HS-27A (cell line): ENCODE measurements around the gene IMMP2L.
"Not testable (repeated sequence)": the region's sequence is repeated elsewhere in the genome, so short reads cannot be mapped to it uniquely, and the experiment has no call there.

Experiments
- DNase-seq: peaks from one replicate; pipeline ENCODE4 v3.0.0-alpha.2; 2012; ENCODE audit warnings: low read depth, missing footprints

Gene IMMP2L

DNA sequence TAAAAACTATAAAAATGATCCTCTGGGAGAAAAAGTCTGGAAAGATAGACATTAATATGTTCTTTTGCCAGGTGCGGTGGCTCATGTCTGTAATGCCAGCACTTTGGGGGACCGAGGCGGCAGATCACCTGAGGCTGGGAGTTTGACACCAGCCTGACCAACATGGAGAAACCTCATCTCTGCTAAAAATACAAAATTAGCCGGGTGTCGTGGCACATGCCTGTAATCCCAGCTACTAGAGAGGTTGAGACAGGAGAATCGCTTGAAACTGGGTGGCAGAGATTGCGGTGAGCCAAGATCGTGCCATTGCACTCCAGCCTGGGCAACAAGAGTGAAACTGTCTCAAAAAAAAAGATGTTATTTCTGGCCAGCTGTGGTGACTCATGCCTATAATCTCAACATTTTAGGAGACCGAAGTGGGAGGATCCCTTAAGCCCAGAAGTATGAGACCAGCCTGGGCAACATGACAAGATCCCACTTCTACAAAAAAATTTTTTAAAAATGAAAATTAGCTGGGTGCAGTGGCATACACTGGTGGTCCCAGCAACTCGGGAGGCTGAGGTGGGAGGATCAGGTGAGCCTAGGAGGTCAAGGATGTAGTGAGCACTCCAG is 573.3 kb downstream of the IMMP2L start:
- no peak for DNase-seq

DNA sequence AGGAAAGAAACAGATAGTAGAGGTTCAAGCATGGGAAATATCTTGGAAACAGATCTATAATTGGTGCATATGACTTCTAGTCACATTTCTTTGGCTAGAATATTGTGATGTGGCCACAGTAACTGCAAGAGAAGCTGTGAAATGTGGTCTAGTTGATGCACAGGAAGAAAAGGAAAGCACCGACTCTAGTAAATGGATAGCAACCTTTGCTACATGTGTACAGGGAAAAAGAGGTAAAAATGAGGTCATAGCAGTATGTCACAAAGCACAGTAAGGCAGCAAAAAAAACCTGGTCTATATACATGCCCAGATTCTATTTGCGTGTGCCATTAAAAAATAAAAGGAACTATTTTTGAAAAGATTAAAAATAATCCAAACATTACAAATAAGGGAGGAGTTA is 573.9 kb downstream of the IMMP2L start:
- DNase-seq = no peak

DNA sequence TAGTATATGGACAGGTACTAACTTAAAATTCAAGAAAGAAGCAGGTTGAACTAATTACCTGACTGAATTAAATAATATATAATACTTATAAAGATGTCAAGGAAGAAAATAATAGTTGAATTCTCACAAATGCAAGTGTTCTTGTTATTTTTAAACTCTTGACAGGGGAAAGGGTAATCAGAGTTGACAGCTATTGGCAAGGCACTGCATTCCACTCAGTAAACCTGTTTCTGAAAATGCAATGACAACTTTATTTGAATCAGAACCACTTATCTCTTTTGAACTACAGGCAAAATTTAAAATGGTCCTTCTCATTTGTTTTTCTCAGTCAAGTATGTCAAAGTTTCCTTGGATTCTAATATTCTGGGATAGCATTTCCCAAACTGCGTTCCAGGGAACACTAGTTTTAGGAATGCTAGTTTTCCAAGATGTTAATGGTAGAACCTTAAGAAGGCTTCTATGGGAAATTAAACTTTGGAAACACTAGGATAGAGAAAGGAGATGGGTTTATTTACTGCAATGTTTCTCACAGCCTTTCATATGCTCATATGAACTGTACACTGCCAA is 575.1 kb downstream of the IMMP2L start:
- DNase-seq = no peak

DNA sequence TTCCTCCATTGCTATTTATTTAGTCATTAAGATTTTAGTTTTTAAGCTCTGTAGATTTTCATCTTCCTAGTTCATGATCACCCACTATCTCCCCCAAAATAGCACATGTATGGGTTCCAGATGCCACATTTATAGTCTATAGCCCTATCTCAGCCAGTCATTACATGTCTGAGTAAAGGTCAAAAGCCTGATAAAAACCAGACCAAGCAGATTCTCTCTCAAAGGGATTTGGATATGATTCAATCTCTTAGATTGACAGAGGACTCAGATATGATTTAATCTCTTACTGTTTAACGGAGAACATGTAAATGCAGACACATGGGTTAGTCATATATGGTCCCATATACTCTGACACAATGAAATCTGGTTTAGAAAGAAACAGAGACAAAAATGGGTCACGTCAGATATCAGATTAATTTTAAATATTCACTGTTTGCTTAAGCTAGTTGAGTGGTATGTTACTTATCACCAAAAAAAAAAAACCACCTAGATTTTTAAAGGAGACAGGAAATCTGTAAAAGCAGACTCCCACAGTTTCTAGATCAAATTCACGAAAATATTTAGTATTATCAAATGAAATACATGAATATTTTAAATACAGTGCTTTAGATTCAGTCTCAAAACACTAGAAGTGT is 578.4 kb downstream of the IMMP2L start:
- DNase-seq = no peak

DNA sequence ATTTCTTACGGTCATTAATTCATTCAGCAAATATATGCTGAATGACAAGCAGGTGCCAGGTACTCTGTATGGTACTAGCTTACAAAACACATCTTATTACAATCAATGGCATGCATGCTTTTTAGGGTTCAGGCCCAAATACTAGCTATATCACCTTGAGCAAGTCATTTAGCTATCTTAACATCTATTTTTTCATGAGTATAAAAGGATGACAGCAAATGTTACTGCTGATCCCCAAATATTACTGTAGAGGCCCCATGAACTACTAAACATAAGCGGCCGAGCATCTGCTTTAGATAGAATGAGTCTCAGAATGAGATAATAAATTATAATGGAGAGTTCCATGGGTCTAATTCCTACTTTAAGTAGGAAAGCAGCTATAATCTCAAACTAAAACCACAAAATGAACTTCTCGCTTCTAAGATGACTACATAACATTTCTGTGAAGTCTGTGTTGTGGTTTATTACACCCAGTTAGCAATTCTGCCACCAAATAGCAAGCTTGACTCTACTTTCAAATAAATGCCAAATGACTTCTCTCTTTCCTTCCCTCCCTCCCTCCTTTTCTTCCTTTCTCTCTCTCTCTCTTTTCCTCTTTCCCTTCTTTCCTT is 585.1 kb downstream of the IMMP2L start:
- DNase-seq = no peak

DNA sequence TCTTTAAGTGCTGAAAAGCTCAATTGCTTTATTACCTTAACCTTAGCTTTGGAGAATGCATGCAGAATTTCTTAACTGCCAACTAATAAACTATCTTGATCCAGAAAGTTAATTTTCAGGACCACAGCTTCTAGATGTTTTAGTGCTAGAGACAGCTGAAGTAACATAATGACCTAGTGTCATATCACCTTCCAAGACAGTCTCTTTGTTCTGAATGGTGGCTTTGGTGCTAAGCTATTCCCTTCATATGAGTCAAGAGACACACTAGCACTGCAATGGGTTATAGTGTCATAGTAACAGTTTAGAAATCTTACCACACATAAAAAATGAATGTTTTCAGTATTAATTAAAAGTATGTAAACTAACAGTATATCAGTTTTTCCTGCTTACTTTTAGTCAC is 586.8 kb downstream of the IMMP2L start:
- no peak for DNase-seq

- no peak for DNase-seq
These were observed 587.9 kb downstream of the IMMP2L start for GRCh38 chr7:110974441-110974840.

DNA sequence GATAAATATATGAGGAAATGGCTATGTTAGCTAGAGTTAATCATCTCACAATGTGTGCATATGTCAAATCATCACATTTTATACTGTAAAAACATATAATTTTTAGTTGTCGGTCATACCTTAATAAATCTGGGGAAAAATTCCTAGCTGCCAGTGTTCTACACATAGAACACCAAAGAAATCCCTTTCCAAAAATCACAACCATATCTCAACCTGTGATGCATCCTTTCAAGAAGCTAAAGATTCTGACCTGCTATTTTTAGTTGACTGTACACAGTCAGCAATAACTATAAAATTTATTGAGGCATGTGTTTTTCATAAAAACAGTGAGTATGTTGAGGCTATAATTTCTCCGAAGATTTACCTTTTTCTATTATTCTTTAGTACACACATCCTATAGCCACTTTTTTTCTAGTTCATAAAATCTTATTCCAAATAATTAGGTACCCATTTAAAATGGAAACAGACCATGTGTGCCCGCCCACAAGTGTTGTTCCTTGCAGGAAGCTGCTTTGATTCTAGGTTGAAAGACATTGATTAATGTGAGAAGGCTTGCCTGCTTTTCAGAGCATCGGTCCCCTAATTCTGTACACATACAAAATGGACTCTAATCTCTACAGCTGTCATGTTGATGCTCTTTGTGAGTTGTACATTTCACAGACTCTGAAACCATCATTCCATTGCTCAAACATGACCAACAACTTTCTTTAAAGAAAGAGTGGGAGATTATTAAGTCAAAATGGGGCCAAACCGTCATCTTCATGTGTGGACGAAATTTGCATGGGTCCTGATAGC is 588.9 kb downstream of the IMMP2L start:
- no peak for DNase-seq

- DNase-seq = no peak
These were observed 597.5 kb downstream of the IMMP2L start for GRCh38 chr7:110964775-110965174.

DNA sequence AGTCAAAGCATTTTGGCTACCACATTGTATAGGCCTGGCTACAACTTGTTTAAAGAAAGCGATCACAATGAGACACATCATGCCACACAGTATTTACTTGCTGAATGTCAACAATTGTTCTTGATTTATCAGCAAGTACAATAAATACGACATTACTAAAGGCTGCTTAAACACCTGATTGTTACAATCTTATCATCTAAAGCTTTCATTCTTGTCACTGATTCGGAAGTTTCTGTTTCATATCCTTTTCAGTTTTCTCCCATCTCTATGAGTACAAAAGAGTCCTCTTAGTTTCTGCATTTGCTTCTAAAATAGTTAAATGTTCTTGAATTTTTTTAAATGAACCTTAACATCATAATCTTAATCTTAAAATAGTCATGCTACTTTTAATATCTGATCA is 599.5 kb downstream of the IMMP2L start:
- no peak for DNase-seq

DNA sequence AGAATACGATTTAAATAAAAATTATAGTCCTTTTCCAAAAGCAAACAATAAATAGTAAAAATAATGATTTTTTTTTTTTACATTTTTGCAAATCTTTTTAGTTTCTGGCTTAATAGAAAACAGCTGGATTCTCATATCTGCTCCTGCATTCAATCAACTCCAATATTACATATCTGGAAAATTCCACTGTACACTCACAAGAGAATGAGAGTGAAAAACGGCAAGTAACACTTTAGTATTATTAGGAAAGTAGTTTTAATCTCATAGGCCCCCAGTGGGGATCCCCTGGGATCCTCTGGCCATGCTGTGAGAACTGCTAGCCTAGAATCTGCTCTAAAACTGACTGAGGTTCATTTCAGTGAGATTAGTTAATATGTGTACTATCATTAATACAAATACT is 599.9 kb downstream of the IMMP2L start:
- no peak for DNase-seq

DNA sequence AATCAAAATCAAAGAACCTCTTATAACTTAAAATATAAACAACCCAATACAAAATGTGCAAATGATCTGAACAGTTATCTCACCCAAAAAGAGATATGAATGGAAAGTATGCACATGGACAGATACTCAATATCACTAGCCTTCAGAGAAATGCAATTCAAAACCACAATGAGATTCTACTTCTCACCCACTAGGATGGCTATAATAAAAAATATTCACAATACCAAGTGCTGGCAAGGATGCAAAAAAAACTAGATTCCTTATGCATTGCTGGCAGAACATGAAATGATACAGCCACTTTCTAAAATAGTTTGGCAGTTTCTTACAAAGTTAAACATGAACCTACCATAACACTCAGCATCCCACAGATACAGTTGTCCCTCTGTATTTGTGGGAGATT is 601.5 kb downstream of the IMMP2L start:
- no peak for DNase-seq

- DNase-seq = no peak
These were observed 614.0 kb downstream of the IMMP2L start for GRCh38 chr7:110948280-110948679.

DNA sequence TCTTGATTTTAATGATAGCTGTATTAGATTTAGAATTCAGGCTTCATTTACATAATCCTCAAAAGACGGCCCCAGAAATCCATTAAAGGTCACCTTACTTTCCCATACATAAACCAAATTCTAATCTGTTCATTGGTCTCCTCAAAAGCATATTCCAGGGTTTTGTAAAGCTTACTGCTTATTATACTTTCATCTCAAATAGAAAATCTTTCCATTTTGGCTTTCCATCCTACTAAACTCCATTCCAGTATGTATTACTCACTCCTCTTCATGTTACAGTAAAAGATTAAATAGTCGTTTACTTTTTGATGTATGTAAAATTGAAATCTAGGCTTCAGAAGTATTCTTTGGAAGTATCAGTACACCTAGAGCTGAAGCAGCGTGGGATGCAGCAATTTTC is 614.9 kb downstream of the IMMP2L start:
- no peak for DNase-seq

DNA sequence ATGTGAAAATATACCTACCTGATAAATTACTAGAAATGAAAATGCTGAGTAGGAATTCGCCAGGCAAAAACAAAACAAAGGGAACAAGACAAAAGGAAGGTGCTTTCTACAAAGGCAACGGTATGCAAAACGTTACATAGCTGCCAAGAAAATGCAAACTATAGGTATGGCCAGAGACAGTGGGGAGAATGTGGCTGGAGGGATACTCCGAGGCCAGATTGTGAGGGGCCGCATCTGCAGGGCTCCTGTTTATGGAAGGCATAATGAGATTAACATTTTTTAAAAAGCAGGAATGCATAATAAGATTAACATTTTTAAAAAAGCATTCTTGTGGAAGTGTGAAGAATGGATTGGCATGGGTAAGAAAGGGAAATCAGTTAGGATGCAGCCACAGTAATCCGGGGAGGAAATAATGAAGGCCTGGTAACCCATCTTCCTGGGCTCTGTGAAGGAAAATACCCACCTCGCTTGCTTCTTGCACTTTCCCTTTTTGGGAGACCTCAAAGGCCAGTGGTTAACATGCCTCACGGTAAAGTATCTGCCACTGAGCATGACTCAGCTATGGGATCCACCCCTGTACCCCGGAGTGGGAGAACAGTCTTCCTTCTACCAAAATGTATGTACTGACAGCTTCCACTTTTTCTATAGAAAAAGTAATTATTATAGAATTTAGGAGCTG is 617.2 kb downstream of the IMMP2L start:
- DNase-seq = no peak

DNA sequence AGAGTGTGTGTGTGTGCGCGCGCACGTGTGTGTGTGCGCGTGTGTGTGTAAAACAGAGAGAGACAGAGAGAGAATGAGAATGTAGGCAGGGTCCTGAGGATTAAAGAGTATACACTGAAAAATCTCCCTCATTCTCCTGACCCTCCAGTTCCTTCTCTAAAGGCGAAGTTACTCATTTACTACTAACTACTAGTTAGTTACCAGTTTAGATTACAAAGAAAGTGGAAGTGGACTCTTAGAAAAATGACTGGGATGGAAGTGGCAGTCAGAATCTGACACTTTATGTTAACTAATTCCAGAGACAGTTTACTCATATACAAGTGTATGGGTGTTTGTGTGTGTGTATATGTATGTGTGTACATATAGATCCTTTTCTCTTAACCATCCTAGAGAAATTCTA is 617.8 kb downstream of the IMMP2L start:
- no peak for DNase-seq

GRCh38 chr7:110943701-110944345 is 618.5 kb downstream of the IMMP2L start:
- DNase-seq = no peak

GRCh38 chr7:110941385-110941784 is 620.9 kb downstream of the IMMP2L start:
- DNase-seq = no peak

DNA sequence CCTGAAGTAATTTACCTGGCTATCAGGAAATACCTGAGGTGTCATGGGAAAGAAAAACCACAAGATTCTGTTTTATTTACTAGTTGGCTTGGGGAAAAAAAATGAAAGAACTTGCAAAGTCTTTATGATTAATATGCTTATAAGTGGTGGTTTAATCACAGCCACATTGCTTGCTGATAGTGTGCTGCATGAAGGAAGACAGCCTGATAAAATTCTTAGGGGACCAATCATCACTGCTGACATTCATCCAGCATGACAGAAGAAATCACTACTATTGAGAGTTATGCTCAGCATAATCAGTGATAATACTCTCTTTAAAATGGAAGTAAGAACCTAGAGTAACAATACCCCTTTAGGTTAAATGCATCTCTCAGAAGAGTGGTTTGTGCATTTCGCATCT is 621.5 kb downstream of the IMMP2L start:
- no peak for DNase-seq

GRCh38 chr7:110938165-110938564 is 624.1 kb downstream of the IMMP2L start:
- no peak for DNase-seq

- not testable (repeated sequence) for DNase-seq
These were observed 625.6 kb downstream of the IMMP2L start for GRCh38 chr7:110936665-110937064.
